ENCODE data around the gene NDUFAB1. TPM values are rescaled to one million over a fixed set of nuclear protein-coding genes. Genes with fewer than 3 reads are reported as not detected.

NDUFAB1 gene
- total RNA-seq, 1 donor from 2014 or later: 122 TPM

DNA sequence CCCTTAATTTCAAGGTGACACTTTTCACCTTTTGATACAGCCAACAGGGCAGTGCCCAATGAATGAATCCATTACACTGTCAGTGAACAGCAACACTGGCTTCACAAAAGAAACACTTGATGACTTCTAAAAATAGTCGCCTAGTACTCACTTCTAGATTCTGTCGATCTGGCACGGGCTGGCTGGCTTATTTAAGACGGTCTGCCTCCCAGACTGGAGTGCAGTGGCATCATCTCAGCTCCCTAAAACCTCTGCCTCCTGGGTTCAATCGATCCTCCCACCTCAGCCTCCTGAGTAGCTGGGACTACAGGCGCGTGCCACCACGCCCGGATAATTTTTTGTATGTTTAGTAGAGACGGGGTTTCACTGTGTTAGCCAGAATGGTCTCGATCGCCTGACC lies 1.9 kb downstream of the NDUFAB1 start:
- Mint-ChIP-seq H3K36me3 (peaks cover 20% of the 10 kb centered on the region), H3K9me3 (no peaks in the 10 kb centered on the region), H3K27me3 (ENCODE audit: insufficient read depth, low read depth) (no peaks in the 10 kb centered on the region), H3K4me1 (peaks cover 7% of the 10 kb centered on the region), H3K27ac (no peak overlapping the region), H3K4me3 (no peak overlapping the region)
- DNase-seq (ENCODE audit: low spot score): no peak
- H4K20me1 ChIP-seq (ENCODE audit: low read depth): peaks cover 56% of the 10 kb centered on the region
- H3K4me2 ChIP-seq: no peak overlapping the region
- H3K9ac ChIP-seq: no peak overlapping the region
- H3K36me3 ChIP-seq: no peaks in the 10 kb centered on the region
- TF ChIP-seq EZH2phosphoT487 (IDR thresholded peaks at IDR 0.05) (no peak), EZH2 (IDR thresholded peaks at IDR 0.05) (no peak)
- TF ChIP-seq, protein P1, sequence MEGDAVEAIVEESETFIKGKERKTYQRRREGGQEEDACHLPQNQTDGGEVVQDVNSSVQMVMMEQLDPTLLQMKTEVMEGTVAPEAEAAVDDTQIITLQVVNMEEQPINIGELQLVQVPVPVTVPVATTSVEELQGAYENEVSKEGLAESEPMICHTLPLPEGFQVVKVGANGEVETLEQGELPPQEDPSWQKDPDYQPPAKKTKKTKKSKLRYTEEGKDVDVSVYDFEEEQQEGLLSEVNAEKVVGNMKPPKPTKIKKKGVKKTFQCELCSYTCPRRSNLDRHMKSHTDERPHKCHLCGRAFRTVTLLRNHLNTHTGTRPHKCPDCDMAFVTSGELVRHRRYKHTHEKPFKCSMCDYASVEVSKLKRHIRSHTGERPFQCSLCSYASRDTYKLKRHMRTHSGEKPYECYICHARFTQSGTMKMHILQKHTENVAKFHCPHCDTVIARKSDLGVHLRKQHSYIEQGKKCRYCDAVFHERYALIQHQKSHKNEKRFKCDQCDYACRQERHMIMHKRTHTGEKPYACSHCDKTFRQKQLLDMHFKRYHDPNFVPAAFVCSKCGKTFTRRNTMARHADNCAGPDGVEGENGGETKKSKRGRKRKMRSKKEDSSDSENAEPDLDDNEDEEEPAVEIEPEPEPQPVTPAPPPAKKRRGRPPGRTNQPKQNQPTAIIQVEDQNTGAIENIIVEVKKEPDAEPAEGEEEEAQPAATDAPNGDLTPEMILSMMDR (IDR thresholded peaks at IDR 0.05): no peak
- no peaks in the 10 kb centered on the region for H3K27me3 ChIP-seq
- H3F3A ChIP-seq (ENCODE audit: low read depth): peaks cover 17% of the 10 kb centered on the region
- H3K4me3 ChIP-seq: no peak overlapping the region
- H3K27ac ChIP-seq: no peak overlapping the region
- no peaks in the 10 kb centered on the region for H3K9me3 ChIP-seq (ENCODE audit: low read depth)
- H2AFZ ChIP-seq (replicated peaks): no peak overlapping the region
- peaks cover 16% of the 10 kb centered on the region for H3K4me1 ChIP-seq
- peaks cover 70% of the 10 kb centered on the region for H3K79me2 ChIP-seq (ENCODE audit: low read depth)

DNA sequence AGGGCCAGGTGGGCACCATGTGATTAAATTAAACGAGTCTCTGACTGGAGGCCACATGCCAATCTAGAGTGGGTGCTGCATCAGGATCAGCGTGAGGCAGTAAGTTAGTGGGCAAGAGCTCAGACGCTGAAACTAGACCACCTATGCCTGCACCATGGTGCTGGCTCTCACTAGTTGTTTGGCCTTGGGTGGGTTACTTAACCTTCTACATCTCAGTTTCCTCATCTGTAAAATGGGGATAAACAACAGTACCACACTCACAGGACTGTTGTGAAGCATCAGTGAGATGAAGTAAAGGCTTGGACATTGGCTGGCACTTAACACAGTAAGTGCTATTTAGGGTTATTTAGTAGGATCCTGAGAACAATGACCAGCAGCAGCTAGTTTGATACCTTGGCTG lies 5.9 kb downstream of the NDUFAB1 start:
- Histone ChIP-seq H3F3A (ENCODE audit: low read depth) (no peaks in the 10 kb centered on the region), H3K4me2 (no peak overlapping the region), H3K27ac (no peak overlapping the region), H3K9me3 (ENCODE audit: low read depth) (no peaks in the 10 kb centered on the region), H3K79me2 (ENCODE audit: low read depth) (peaks cover 85% of the 10 kb centered on the region), H2AFZ (replicated peaks) (no peak overlapping the region), H3K36me3 (no peaks in the 10 kb centered on the region), H3K27me3 (no peaks in the 10 kb centered on the region), H3K4me1 (peaks cover 6% of the 10 kb centered on the region), H3K9ac (no peak overlapping the region), H3K4me3 (no peak overlapping the region), H4K20me1 (ENCODE audit: low read depth) (peaks cover 52% of the 10 kb centered on the region)
- H3K9me3 Mint-ChIP-seq: no peaks in the 10 kb centered on the region
- H3K4me1 Mint-ChIP-seq: peaks cover 1% of the 10 kb centered on the region
- H3K4me3 Mint-ChIP-seq: no peak overlapping the region
- TF ChIP-seq, protein P1 (IDR thresholded peaks at IDR 0.05): no peak
- TF ChIP-seq EZH2phosphoT487 (IDR thresholded peaks at IDR 0.05) (no peak), EZH2 (IDR thresholded peaks at IDR 0.05) (no peak)
- no peaks in the 10 kb centered on the region for H3K27me3 Mint-ChIP-seq (ENCODE audit: insufficient read depth, low read depth)
- H3K36me3 Mint-ChIP-seq: peaks cover 24% of the 10 kb centered on the region
- H3K27ac Mint-ChIP-seq: no peak overlapping the region
- DNase-seq (ENCODE audit: low spot score): no peak

DNA sequence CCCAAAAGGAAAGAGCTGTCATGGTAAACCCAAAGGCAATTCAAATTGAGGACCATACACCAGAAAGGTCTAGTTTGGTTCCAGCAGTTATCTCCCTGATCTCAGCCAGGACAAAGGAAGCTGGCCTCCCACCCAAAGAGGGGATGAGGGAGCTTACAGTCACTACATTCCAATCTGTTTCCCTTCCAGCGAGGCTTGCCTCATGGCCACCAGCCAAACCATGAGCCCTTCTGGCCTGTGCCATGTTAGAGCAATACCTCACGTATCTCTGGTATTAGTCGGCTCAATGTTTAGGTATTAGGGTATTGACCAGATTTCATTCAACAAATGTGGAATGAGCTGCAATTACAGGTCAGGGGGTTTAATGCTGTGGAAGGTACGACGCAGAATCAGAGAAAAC lies 8.4 kb downstream of the NDUFAB1 start:
- H3K4me1 Mint-ChIP-seq: no peaks in the 10 kb centered on the region
- no peaks in the 10 kb centered on the region for H3K36me3 ChIP-seq
- no peak overlapping the region for H3K27ac Mint-ChIP-seq
- no peak overlapping the region for H3K4me3 ChIP-seq
- no peaks in the 10 kb centered on the region for H3K9me3 ChIP-seq (ENCODE audit: low read depth)
- H3K9ac ChIP-seq: no peak overlapping the region
- TF ChIP-seq EZH2phosphoT487 (IDR thresholded peaks at IDR 0.05) (no peak), EZH2 (IDR thresholded peaks at IDR 0.05) (no peak)
- TF ChIP-seq, protein P1 (IDR thresholded peaks at IDR 0.05): no peak
- no peaks in the 10 kb centered on the region for H3K27me3 ChIP-seq
- H3K4me3 Mint-ChIP-seq: no peak overlapping the region
- H3K4me1 ChIP-seq: no peaks in the 10 kb centered on the region
- H3K4me2 ChIP-seq: no peak overlapping the region
- H3K36me3 Mint-ChIP-seq: peaks cover 24% of the 10 kb centered on the region
- H3K9me3 Mint-ChIP-seq: no peaks in the 10 kb centered on the region
- no peak overlapping the region for H2AFZ ChIP-seq (replicated peaks)
- peaks cover 28% of the 10 kb centered on the region for H4K20me1 ChIP-seq (ENCODE audit: low read depth)
- H3K79me2 ChIP-seq (ENCODE audit: low read depth): peaks cover 61% of the 10 kb centered on the region
- no peak for DNase-seq (ENCODE audit: low spot score)
- no peaks in the 10 kb centered on the region for H3K27me3 Mint-ChIP-seq (ENCODE audit: insufficient read depth, low read depth)
- H3F3A ChIP-seq (ENCODE audit: low read depth): no peaks in the 10 kb centered on the region
- H3K27ac ChIP-seq: no peak overlapping the region

All from neural progenitor cell (in vitro differentiated cells).